Progenitor cell of endocrine pancreas (in vitro differentiated cells): Measurements from ENCODE around the gene DMAC2L. TPM values are rescaled to one million over a fixed set of nuclear protein-coding genes. Genes with fewer than 3 reads are reported as not detected.
"Not testable (repeated sequence)": the region's sequence is repeated elsewhere in the genome, so short reads cannot be mapped to it uniquely, and the experiment has no call there.

Experiments
- DNase-seq: peaks from one replicate; pipeline ENCODE4 v3.0.0; 2021; ENCODE audit warnings: low spot score; ENCODE audit not compliant: unreplicated experiment
- H3K27ac Mint-ChIP-seq: 2 replicates; pipeline ENCODE4 v1.8.0; 2021; ENCODE audit warnings: mild to moderate bottlenecking, moderate library complexity, mixed read lengths
- H3K27me3 Mint-ChIP-seq: 2 replicates; pipeline ENCODE4 v1.8.0; 2021; ENCODE audit warnings: mixed read lengths
- H3K36me3 Mint-ChIP-seq: 2 replicates; pipeline ENCODE4 v1.8.0; 2022; ENCODE audit warnings: mixed read lengths; ENCODE audit not compliant: insufficient read depth
- H3K4me1 Mint-ChIP-seq: 2 replicates; pipeline ENCODE4 v1.8.0; 2021; ENCODE audit warnings: low read depth, mixed read lengths
- H3K4me3 Mint-ChIP-seq: 2 replicates; pipeline ENCODE4 v1.8.0; 2021; ENCODE audit warnings: low read depth, mild to moderate bottlenecking, moderate library complexity, mixed read lengths
- H3K9me3 Mint-ChIP-seq: 2 replicates; pipeline ENCODE4 v1.8.0; 2021; ENCODE audit warnings: low read depth, mixed read lengths
- CTCF ChIP-seq: fragments of 200-600 bp; sonication (generic); IDR thresholded peaks from one replicate; pipeline ENCODE4 v1.5.0; 2021; ENCODE audit warnings: antibody characterized with exemption, mild to moderate bottlenecking; ENCODE audit not compliant: unreplicated experiment
- total RNA-seq: library from RNA; stranded (reverse); gene quantifications from 2 replicates; pipeline ENCODE4 v1.2.1, GENCODE V29; 2021

DMAC2L gene
- total RNA-seq, 1 donor from 2014 or later, result 19.6 TPM

- H3K4me1 Mint-ChIP-seq, result peaks cover 17% of the 10 kb centered on the region
- peaks cover 8% of the 10 kb centered on the region for H3K9me3 Mint-ChIP-seq
- no peak for DNase-seq
Observed at GRCh38 chr14:50360093-50360492, 48.0 kb downstream of the DMAC2L start.

DNA sequence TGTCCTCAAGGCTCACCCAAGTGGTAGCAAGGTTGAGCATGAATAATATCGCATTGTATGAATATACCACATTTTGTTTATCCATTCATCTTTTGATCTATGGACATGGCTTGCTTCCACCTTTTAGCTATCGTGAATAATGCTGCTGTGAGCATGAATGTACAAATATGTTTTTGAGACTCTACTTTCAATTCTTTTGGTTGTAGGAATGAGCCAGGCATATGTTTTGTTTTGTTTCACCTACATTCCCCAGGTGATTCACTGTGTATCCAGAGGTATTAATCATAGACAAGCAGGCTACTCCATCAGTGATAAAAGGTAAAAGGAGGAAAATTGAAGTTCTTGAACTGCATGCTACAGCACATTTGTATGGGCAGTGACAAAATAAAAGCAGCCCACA is 48.7 kb downstream of the DMAC2L start:
- H3K27me3 Mint-ChIP-seq, result peaks cover 2% of the 10 kb centered on the region
- no peak for TF ChIP-seq CTCF
- peaks cover 8% of the 10 kb centered on the region for H3K9me3 Mint-ChIP-seq
- no peak for DNase-seq
- no peaks in the 10 kb centered on the region for H3K36me3 Mint-ChIP-seq
- H3K4me1 Mint-ChIP-seq, result peaks cover 21% of the 10 kb centered on the region
- H3K4me3 Mint-ChIP-seq, result no peak overlapping the region
- H3K27ac Mint-ChIP-seq, result no peak overlapping the region

More at GRCh38 chr14:50360093-50360492, 48.0 kb downstream of the DMAC2L start:
- no peak for TF ChIP-seq CTCF
- no peak overlapping the region for H3K4me3 Mint-ChIP-seq
- H3K36me3 Mint-ChIP-seq, result no peaks in the 10 kb centered on the region
- peaks cover 2% of the 10 kb centered on the region for H3K27me3 Mint-ChIP-seq
- no peak overlapping the region for H3K27ac Mint-ChIP-seq

DNA sequence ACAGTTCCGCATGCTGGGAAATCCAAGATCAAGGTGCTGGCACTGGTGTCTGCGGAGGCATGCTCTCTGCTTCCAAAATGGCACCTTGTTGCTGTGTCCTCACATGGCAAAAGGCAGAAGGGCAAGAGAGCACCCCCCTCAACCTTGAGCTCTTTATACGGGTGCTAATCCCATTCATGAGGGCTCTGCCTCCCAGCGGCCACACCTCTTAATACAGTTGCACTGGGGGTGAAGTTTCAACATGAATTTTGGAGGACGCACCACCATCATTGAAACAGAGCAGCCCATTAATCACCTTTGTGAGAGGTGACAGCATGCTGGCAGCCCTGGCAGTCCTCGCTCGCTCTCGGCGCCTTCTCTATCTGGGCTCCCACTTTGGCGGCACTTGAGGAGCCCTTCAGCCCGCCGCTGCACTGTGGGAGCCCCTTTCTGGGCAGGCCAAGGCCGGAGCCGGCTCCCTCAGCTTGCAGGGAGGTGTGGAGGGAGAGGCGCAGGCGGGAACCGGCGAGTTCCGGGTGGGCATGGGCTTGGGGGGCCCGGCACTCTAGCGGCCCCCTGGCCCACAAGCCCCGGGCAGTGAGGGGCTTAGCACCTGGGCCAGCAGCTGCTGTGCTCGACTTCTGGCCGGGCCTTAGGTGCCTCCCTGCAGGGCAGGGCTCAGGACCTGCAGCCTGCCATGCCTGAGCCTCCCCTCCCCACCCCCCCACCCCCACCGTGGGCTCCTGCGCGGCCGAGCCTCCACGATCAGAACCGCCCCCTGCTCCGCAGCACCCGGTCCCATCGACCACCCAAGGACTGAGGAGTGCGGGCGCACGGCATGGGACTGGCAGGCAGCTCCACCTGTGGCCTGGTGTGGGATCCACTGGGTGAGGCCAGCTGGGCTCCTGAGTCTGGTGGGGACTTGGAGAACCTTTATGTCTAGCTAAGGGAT is 49.6 kb downstream of the DMAC2L start:
- not testable (repeated sequence) for DNase-seq, H3K9me3 Mint-ChIP-seq, H3K36me3 Mint-ChIP-seq

GRCh38 chr14:50362764-50363713 is 50.9 kb downstream of the DMAC2L start:
- TF ChIP-seq CTCF, result no peak
- no peak overlapping the region for H3K4me3 Mint-ChIP-seq
- H3K4me1 Mint-ChIP-seq, result peaks cover 21% of the 10 kb centered on the region
- DNase-seq, result no peak
- no peaks in the 10 kb centered on the region for H3K36me3 Mint-ChIP-seq
- H3K27ac Mint-ChIP-seq, result peak overlapping the region; percentile 62
- H3K9me3 Mint-ChIP-seq, result peaks cover 8% of the 10 kb centered on the region
- peaks cover 2% of the 10 kb centered on the region for H3K27me3 Mint-ChIP-seq

More for the DNA sequence above, 49.6 kb downstream of the DMAC2L start:
- not testable (repeated sequence) for H3K4me3 Mint-ChIP-seq, H3K27ac Mint-ChIP-seq, H3K27me3 Mint-ChIP-seq
- peaks cover 21% of the 10 kb centered on the region for H3K4me1 Mint-ChIP-seq

- Mint-ChIP-seq H3K4me3 (no peak overlapping the region), H3K9me3 (peaks cover 8% of the 10 kb centered on the region), H3K4me1 (peaks cover 19% of the 10 kb centered on the region), H3K27me3 (no peaks in the 10 kb centered on the region), H3K36me3 (no peaks in the 10 kb centered on the region), H3K27ac (no peak overlapping the region)
- DNase-seq, result no peak
- TF ChIP-seq CTCF, result no peak
Observed at GRCh38 chr14:50363714-50364111, 51.6 kb downstream of the DMAC2L start.
